Measurements from ENCODE around the gene MCF2. TPM values are rescaled to one million over a fixed set of nuclear protein-coding genes. Genes with fewer than 3 reads are reported as not detected.

The MCF2 gene
- total and polyA plus RNA-seq, 2 of the 13 experiments (the other 11 are each of a cell fraction or from before 2014, with no cell fraction given): 0.07 TPM; not detected in 1

DNA sequence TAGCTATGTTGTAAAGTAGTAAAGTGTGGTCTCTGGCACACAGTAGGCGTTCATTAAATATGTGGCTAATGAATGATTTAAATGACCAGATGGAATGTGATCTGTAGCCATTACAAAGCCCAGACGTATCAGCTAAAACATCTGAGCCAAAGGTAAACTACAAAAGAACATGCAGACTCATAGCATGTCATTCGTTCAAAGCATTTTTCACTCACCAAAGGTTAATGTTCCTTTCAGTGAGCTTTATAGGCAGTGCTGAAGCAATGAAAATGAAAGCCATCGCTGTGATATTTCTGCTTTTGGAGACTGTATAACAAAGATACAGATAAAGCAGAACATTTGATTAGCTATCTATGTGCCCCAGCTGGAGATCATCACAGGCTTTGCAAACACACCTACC is 126.9 kb downstream of the MCF2 start:
- no peaks in the 10 kb centered on the region for H3K36me3 ChIP-seq (replicated peaks in 1 of 2; ENCODE audit: control insufficient read depth in 1 of 2, insufficient read depth in 2 of 2, low read length in 2 of 2)
- CTCF ChIA-PET (ENCODE audit: low intra/inter-chr PET ratio, low total read pairs): no interaction called here
- no peak for FAIRE-seq

DNA sequence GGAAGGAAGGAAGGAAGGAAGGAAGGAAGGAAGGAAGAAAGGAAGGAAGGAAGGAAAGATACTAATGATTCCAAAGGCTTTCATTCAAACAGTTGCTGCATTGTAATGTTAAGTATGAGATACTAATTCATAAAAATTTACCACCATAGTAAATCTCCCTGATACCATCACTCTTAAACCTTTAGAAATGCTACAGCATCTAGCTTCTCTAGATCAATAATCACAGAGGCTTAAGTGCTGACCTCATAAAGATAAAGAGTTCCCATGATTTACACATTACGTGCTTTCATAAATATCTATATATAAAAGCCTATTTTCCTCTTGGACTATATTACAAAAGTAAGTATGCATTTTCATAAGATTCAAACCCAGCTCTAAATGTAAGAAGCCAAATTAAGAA is 141.0 kb downstream of the MCF2 start:
- CTCF ChIA-PET (ENCODE audit: low intra/inter-chr PET ratio, low total read pairs): no interaction called here
- POLR2A ChIA-PET: no interaction called here
- Histone ChIP-seq H3K4me3 (replicated peaks in 1 of 3; ENCODE audit: insufficient read depth in 1 of 3, low read depth in 2 of 3, low read length in 3 of 3) (no peak overlapping the region), H3K27me3 (ENCODE audit: control insufficient read depth in 1 of 2, insufficient read depth in 2 of 2, low read length in 2 of 2) (no peaks in the 10 kb centered on the region; a peak in 1 of 5 replicates), H3K4me1 (ENCODE audit: insufficient read depth, low read length) (no peaks in the 10 kb centered on the region), H2AFZ (ENCODE audit: low read length) (no peak overlapping the region), H3K27ac (ENCODE audit: extremely low read length, insufficient read depth, low read length) (no peak overlapping the region), H3K9me3 (ENCODE audit: low read length) (no peaks in the 10 kb centered on the region), H3K9ac (ENCODE audit: insufficient read depth, low read depth, low read length) (no peak overlapping the region), H3K79me2 (ENCODE audit: insufficient read depth, low read length) (no peaks in the 10 kb centered on the region), H4K20me1 (ENCODE audit: insufficient read depth, low read length) (no peaks in the 10 kb centered on the region), H3K4me2 (ENCODE audit: low read depth, low read length) (no peak overlapping the region), H3K36me3 (replicated peaks in 1 of 2; ENCODE audit: control insufficient read depth in 1 of 2, insufficient read depth in 2 of 2, low read length in 2 of 2) (no peaks in the 10 kb centered on the region)
- DNase-seq (ENCODE audit: low spot score) (no peak), ATAC-seq (no peak), FAIRE-seq (no peak)
- 7% methylated on average over 1 of the region's 1 CpG for WGBS (ENCODE audit: low lambda C conversion rate)
- intact Hi-C loops (cut with micrococcal nuclease; ENCODE audit: unreplicated experiment) (no loop called here), in situ Hi-C loops (cut with HindIII; ENCODE audit: extremely low pct_ligation_motif_present, low pct_unique_long_range_greater_than_20kb) (no loop called here)
- no TSS peak for BruUV-seq (replicated peaks)
- TF ChIP-seq ZNF629 (CRISPR knock-in tag; conservative IDR thresholded peaks at IDR 0.05) (no peak), NCOA2 (CRISPR knock-in tag; IDR thresholded peaks at IDR 0.05) (no peak), MED1 (CRISPR knock-in tag; IDR thresholded peaks at IDR 0.05) (no peak), RBAK (CRISPR knock-in tag; IDR thresholded peaks at IDR 0.05) (no peak), ZNF766 (CRISPR knock-in tag; IDR thresholded peaks at IDR 0.05; ENCODE audit: borderline replicate concordance) (no peak), KLF13 (CRISPR knock-in tag; IDR thresholded peaks at IDR 0.05) (no peak)
- TF ChIP-seq, protein P1, sequence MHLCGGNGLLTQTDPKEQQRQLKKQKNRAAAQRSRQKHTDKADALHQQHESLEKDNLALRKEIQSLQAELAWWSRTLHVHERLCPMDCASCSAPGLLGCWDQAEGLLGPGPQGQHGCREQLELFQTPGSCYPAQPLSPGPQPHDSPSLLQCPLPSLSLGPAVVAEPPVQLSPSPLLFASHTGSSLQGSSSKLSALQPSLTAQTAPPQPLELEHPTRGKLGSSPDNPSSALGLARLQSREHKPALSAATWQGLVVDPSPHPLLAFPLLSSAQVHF (CRISPR knock-in tag; IDR thresholded peaks at IDR 0.05): no peak
- TF ChIP-seq, protein P2, sequence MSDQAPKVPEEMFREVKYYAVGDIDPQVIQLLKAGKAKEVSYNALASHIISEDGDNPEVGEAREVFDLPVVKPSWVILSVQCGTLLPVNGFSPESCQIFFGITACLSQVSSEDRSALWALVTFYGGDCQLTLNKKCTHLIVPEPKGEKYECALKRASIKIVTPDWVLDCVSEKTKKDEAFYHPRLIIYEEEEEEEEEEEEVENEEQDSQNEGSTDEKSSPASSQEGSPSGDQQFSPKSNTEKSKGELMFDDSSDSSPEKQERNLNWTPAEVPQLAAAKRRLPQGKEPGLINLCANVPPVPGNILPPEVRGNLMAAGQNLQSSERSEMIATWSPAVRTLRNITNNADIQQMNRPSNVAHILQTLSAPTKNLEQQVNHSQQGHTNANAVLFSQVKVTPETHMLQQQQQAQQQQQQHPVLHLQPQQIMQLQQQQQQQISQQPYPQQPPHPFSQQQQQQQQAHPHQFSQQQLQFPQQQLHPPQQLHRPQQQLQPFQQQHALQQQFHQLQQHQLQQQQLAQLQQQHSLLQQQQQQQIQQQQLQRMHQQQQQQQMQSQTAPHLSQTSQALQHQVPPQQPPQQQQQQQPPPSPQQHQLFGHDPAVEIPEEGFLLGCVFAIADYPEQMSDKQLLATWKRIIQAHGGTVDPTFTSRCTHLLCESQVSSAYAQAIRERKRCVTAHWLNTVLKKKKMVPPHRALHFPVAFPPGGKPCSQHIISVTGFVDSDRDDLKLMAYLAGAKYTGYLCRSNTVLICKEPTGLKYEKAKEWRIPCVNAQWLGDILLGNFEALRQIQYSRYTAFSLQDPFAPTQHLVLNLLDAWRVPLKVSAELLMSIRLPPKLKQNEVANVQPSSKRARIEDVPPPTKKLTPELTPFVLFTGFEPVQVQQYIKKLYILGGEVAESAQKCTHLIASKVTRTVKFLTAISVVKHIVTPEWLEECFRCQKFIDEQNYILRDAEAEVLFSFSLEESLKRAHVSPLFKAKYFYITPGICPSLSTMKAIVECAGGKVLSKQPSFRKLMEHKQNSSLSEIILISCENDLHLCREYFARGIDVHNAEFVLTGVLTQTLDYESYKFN (CRISPR knock-in tag; conservative IDR thresholded peaks at IDR 0.05): no peak
- TF ChIP-seq, protein P3, sequence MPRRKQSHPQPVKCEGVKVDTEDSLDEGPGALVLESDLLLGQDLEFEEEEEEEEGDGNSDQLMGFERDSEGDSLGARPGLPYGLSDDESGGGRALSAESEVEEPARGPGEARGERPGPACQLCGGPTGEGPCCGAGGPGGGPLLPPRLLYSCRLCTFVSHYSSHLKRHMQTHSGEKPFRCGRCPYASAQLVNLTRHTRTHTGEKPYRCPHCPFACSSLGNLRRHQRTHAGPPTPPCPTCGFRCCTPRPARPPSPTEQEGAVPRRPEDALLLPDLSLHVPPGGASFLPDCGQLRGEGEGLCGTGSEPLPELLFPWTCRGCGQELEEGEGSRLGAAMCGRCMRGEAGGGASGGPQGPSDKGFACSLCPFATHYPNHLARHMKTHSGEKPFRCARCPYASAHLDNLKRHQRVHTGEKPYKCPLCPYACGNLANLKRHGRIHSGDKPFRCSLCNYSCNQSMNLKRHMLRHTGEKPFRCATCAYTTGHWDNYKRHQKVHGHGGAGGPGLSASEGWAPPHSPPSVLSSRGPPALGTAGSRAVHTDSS (CRISPR knock-in tag; conservative IDR thresholded peaks at IDR 0.05): no peak
- TF ChIP-seq, protein P4, sequence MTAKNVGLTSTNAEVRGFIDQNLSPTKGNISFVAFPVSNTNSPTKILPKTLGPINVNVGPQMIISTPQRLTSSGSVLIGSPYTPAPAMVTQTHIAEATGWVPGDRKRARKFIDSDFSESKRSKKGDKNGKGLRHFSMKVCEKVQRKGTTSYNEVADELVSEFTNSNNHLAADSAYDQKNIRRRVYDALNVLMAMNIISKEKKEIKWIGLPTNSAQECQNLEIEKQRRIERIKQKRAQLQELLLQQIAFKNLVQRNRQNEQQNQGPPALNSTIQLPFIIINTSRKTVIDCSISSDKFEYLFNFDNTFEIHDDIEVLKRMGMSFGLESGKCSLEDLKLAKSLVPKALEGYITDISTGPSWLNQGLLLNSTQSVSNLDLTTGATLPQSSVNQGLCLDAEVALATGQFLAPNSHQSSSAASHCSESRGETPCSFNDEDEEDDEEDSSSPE (CRISPR knock-in tag; IDR thresholded peaks at IDR 0.05): no peak

More for the DNA sequence above, 126.9 kb downstream of the MCF2 start:
- POLR2A ChIA-PET: no interaction called here
- H3K9ac ChIP-seq (ENCODE audit: insufficient read depth, low read depth, low read length): no peak overlapping the region
- DNase-seq (ENCODE audit: low spot score) (no peak), ATAC-seq (no peak)
- no peak overlapping the region for H2AFZ ChIP-seq (ENCODE audit: low read length)
- H4K20me1 ChIP-seq (ENCODE audit: insufficient read depth, low read length): no peaks in the 10 kb centered on the region
- H3K79me2 ChIP-seq (ENCODE audit: insufficient read depth, low read length): no peaks in the 10 kb centered on the region
- no peak overlapping the region for H3K4me3 ChIP-seq (replicated peaks in 1 of 3; ENCODE audit: insufficient read depth in 1 of 3, low read depth in 2 of 3, low read length in 3 of 3)
- TF ChIP-seq RFX1 (IDR thresholded peaks at IDR 0.05) (no peak), CBX5 (CRISPR knock-in tag; IDR thresholded peaks at IDR 0.05; ENCODE audit: borderline replicate concordance) (no peak), ZNF878 (CRISPR knock-in tag; IDR thresholded peaks at IDR 0.05) (no peak), ZNF720 (CRISPR knock-in tag; IDR thresholded peaks at IDR 0.05) (no peak), ZNF558 (CRISPR knock-in tag; IDR thresholded peaks at IDR 0.05; ENCODE audit: borderline replicate concordance) (no peak), KDM4B (CRISPR knock-in tag; IDR thresholded peaks at IDR 0.05) (no peak), NRL (CRISPR knock-in tag; IDR thresholded peaks at IDR 0.05; ENCODE audit: borderline replicate concordance) (no peak), SAFB2 (CRISPR knock-in tag; IDR thresholded peaks at IDR 0.05; ENCODE audit: borderline replicate concordance, low read depth) (no peak), ZNF17 (CRISPR knock-in tag; IDR thresholded peaks at IDR 0.05) (no peak)
- H3K4me2 ChIP-seq (ENCODE audit: low read depth, low read length): no peak overlapping the region
- no TSS peak for BruUV-seq (replicated peaks)
- 0% methylated on average over 4 of the region's 4 CpGs for WGBS (ENCODE audit: low lambda C conversion rate)
- in situ Hi-C loops (cut with HindIII; ENCODE audit: extremely low pct_ligation_motif_present, low pct_unique_long_range_greater_than_20kb): no loop called here
- H3K27ac ChIP-seq (ENCODE audit: extremely low read length, insufficient read depth, low read length): no peak overlapping the region
- H3K4me1 ChIP-seq (ENCODE audit: insufficient read depth, low read length): no peaks in the 10 kb centered on the region
- intact Hi-C loops (cut with micrococcal nuclease; ENCODE audit: unreplicated experiment): no loop called here
- no peaks in the 10 kb centered on the region for H3K9me3 ChIP-seq (ENCODE audit: low read length)
- no peaks in the 10 kb centered on the region for H3K27me3 ChIP-seq (ENCODE audit: control insufficient read depth in 1 of 2, insufficient read depth in 2 of 2, low read length in 2 of 2)

All from HepG2 (cell line).